22Rv1 (cell line): ENCODE measurements around the gene FAM163B.

Experiments used
- H3K27ac ChIP-seq: fragments of 450-650 bp; 2 replicates; pipeline ENCODE4 v1.5.1; 2017
- ZFX ChIP-seq: fragments of 450-650 bp; IDR thresholded peaks from 2 replicates; pipeline ENCODE4 v1.6.1; 2017; ENCODE audit warnings: antibody characterized with exemption, borderline replicate concordance
- TF ChIP-seq, protein P1 (sequence below): fragments of 450-650 bp; IDR thresholded peaks from 2 replicates; pipeline ENCODE4 v1.5.1; 2017; ENCODE audit warnings: mild to moderate bottlenecking

Gene FAM163B

GRCh38 chr9:133609311-133610098 lies at the start of gene FAM163B:
Gene FAM163B (minus strand): TSS chr9:133609389. CDS start chr9:133580223, 29,166 bp downstream.
- TF ChIP-seq ZFX = no peak
- TF ChIP-seq, protein P1, sequence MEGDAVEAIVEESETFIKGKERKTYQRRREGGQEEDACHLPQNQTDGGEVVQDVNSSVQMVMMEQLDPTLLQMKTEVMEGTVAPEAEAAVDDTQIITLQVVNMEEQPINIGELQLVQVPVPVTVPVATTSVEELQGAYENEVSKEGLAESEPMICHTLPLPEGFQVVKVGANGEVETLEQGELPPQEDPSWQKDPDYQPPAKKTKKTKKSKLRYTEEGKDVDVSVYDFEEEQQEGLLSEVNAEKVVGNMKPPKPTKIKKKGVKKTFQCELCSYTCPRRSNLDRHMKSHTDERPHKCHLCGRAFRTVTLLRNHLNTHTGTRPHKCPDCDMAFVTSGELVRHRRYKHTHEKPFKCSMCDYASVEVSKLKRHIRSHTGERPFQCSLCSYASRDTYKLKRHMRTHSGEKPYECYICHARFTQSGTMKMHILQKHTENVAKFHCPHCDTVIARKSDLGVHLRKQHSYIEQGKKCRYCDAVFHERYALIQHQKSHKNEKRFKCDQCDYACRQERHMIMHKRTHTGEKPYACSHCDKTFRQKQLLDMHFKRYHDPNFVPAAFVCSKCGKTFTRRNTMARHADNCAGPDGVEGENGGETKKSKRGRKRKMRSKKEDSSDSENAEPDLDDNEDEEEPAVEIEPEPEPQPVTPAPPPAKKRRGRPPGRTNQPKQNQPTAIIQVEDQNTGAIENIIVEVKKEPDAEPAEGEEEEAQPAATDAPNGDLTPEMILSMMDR = no peak
- H3K27ac ChIP-seq = no peak within 1 kb of the TSS

DNA sequence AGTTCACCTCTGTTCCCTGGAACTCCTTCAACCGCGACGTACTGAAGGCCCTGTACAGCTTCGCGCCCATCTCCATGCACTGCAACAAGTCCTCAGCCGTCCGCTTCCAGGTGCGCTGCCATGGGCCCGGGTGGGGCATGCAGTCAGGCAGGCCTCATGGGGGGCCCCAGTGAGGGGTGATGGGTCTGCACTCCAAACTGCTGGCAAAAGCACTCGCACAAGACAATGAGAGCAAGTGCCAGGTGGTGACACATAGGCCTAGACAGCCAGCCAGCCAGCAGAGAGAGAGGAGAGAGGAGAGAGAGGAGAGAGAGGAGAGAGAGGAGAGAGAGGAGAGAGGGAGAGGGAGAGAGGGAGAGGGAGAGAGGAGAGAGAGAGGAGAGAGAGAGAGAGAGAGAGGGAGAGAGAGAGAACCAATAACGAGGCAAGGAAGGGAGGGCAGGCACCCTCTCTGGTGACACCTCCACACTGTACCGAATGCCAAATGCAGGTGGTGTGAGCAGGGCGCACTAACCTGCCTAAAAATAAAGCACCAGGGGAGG lies 48.0 kb upstream of the FAM163B start:
- no peak overlapping the region for H3K27ac ChIP-seq
- TF ChIP-seq, protein P1 = no peak
- TF ChIP-seq ZFX = no peak

DNA sequence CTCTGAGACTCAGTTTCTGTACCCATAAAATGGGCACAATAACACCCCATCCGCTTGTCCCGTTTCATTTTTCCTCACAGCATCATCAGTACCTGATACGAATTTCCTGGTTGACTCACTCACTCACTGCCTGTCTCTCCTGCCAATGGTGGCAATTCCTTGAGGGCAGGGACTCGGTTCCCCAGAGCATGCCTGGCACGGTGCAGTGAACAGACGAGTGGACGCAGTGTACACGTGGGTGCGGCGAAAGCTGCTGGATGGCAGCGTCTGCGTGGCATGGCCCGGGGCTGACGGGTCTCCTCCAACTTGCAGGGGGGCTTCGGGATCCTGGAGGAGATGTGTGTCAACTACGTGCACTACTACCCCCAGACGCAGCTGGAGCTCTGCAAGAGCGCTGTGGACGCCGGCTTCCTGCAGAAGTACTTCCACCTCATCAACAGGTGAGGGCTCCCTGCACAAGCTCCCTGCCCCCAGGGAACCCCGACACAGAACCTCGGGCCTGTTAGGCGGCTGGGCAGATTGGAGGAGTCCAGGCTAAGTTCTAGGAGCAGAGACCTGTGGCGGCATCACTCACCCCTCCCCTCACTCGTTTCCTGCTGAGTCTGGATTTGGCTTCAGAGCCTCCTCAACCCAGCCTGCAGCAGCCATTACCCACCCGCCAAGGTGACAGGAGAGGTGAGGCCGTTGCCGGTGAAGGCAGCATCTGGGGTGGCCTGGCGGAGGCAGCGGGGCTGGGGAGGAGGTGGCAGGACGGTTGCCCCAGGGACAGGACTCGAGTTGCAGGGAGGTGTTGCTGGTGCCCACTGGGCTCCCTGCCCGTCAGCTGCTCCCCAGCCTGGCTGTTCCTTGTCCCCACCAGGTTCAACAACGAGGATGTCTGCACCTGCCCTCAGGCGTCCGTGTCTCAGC lies 47.3 kb upstream of the FAM163B start:
- TF ChIP-seq, protein P1 = no peak
- TF ChIP-seq ZFX = no peak
- no peak overlapping the region for H3K27ac ChIP-seq

DNA sequence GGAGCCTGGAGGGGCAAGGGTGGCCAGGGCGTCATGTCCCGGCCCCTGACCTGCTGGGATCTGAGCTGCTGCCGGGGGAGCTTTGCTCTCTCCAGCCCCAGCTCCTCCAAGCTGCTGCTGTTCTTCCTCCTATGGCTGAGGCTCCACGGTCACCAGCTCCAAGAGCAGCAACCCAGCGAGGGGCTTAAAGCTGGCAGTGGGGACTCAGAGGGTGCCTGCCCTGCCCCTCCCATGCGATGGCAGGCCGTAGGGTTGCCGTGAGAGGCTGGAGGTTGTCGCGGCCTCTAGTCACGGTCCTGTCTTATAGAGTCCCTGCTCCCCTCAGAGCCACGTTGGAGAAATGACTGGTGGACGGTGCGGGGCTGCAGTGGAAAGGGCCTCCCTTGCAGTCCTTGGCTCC lies 46.5 kb upstream of the FAM163B start:
- TF ChIP-seq ZFX = no peak
- H3K27ac ChIP-seq = no peak overlapping the region

GRCh38 chr9:133654736-133655657 lies 45.8 kb upstream of the FAM163B start:
- no peak overlapping the region for H3K27ac ChIP-seq
- TF ChIP-seq, protein P1 = no peak
- no peak for TF ChIP-seq ZFX

DNA sequence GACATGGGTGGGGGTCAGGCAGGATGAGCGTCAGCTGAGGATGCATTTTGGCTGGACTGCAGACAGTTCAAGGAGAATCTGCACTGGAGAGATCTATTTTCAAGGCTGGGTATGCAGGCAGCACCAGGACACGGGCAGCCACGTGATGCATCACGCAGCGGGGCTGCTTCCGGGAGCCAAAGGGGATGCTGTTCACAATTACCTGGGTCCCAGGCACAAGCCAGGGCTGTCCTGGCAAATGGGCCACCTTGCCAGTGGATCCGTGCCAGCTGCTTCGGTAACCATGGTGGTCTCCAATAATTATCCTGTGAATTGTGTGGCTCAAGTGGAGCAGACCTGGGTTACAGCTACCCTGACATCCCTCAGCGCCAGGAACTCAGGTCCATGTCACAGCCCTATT lies 44.4 kb upstream of the FAM163B start:
- TF ChIP-seq ZFX = no peak
- TF ChIP-seq, protein P1 = no peak
- no peak overlapping the region for H3K27ac ChIP-seq

- H3K27ac ChIP-seq = no peak overlapping the region
- TF ChIP-seq, protein P1 = no peak
- TF ChIP-seq ZFX = no peak
Observed at GRCh38 chr9:133650026-133650425, 40.8 kb upstream of the FAM163B start.
